Measurements from ENCODE around the gene TAF11L3. TPM values are rescaled to one million over a fixed set of nuclear protein-coding genes. Genes with fewer than 3 reads are reported as not detected.
"Not testable (repeated sequence)": the region's sequence is repeated elsewhere in the genome, so short reads cannot be mapped to it uniquely, and the experiment has no call there.

TAF11L3 gene
- not detected for total RNA-seq

DNA sequence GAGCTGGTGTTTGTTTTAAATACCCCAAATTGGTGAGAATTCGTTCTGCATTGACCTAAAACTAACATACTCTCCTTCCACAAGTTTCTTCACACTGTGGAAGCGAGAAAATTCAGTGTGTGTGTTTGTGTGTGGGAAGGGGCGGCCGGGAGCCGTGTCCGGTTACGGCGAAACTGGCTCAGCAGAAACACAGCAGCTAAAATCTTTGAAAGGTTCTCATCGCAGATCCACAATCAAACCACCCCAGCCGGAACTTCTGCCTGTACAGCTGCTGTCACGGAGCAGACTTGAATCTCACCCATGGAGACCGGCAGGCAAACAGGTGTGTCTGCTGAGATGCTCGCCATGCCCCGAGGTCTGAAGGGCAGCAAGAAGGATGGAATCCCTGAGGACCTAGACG lies at the start of gene TAF11L3:
TSS of gene TAF11L3 (plus strand) at position 301 of the 400 bp plus-strand sequence.
- H3K9me3 Mint-ChIP-seq (ENCODE audit: low read depth); CTCF ChIA-PET; DNase-seq; H3K27me3 Mint-ChIP-seq; H3K27ac Mint-ChIP-seq; POLR2A ChIA-PET; H3K36me3 Mint-ChIP-seq (ENCODE audit: low read depth); ATAC-seq; intact Hi-C loops (cut with DNase I, micrococcal nuclease); H3K4me3 Mint-ChIP-seq; H3K4me1 Mint-ChIP-seq: not testable (repeated sequence)

GRCh38 chr5:17470064-17470463 lies 48.1 kb upstream of the TAF11L3 start:
- no peak for ATAC-seq
- no peaks in the 10 kb centered on the region for H3K36me3 Mint-ChIP-seq (ENCODE audit: low read depth)
- no peak overlapping the region for H3K27ac Mint-ChIP-seq

GRCh38 chr5:17475064-17475463 lies 43.1 kb upstream of the TAF11L3 start:
- H3K4me1 Mint-ChIP-seq; intact Hi-C loops (cut with DNase I, micrococcal nuclease); H3K4me3 Mint-ChIP-seq; POLR2A ChIA-PET; H3K9me3 Mint-ChIP-seq (ENCODE audit: low read depth); H3K27ac Mint-ChIP-seq; H3K36me3 Mint-ChIP-seq (ENCODE audit: low read depth); H3K27me3 Mint-ChIP-seq; CTCF ChIA-PET; ATAC-seq; DNase-seq: not testable (repeated sequence)

More at GRCh38 chr5:17470064-17470463, 48.1 kb upstream of the TAF11L3 start:
- CTCF ChIA-PET, result no interaction called here
- H3K4me1 Mint-ChIP-seq, result no peaks in the 10 kb centered on the region
- H3K27me3 Mint-ChIP-seq, result no peaks in the 10 kb centered on the region
- H3K4me3 Mint-ChIP-seq, result no peak overlapping the region
- POLR2A ChIA-PET, result no interaction called here
- no peak for DNase-seq
- intact Hi-C loops (cut with DNase I, micrococcal nuclease), result no loop called here
- peaks cover 3% of the 10 kb centered on the region for H3K9me3 Mint-ChIP-seq (ENCODE audit: low read depth)

DNA sequence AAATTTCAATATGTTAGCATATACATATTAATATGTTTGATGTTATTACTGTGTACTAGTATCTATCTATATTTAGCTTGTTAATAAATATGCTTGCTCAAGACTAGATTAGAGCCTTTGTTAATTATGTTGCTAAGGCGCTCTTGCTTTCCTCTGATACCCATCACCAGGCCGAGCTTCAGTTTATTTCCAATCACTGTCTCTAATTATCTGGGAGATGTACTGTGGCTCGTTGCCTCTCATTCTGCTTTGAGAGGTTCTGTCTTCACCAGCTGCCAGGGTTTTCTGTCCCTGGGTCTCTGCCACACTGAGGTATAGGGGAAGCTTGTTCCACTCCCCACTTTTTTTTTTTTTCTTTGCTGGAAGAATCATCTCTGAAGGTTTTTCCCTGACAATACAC lies 41.1 kb upstream of the TAF11L3 start:
- ATAC-seq, result no peak
- CTCF ChIA-PET, result no interaction called here
- POLR2A ChIA-PET, result no interaction called here
- no peaks in the 10 kb centered on the region for H3K4me1 Mint-ChIP-seq
- no peak overlapping the region for H3K4me3 Mint-ChIP-seq
- H3K27me3 Mint-ChIP-seq, result no peaks in the 10 kb centered on the region
- intact Hi-C loops (cut with DNase I, micrococcal nuclease), result no loop called here
- no peaks in the 10 kb centered on the region for H3K9me3 Mint-ChIP-seq (ENCODE audit: low read depth)
- no peak overlapping the region for H3K27ac Mint-ChIP-seq
- H3K36me3 Mint-ChIP-seq (ENCODE audit: low read depth), result no peaks in the 10 kb centered on the region
- no peak for DNase-seq

- no peak for ATAC-seq
- no peak overlapping the region for H3K4me3 Mint-ChIP-seq
- ChIA-PET CTCF (no interaction called here), POLR2A (no interaction called here)
- no peaks in the 10 kb centered on the region for H3K9me3 Mint-ChIP-seq (ENCODE audit: low read depth)
- H3K4me1 Mint-ChIP-seq, result no peaks in the 10 kb centered on the region
- no peak for DNase-seq
- no peaks in the 10 kb centered on the region for H3K27me3 Mint-ChIP-seq
- H3K36me3 Mint-ChIP-seq (ENCODE audit: low read depth), result no peaks in the 10 kb centered on the region
- no peak overlapping the region for H3K27ac Mint-ChIP-seq
- intact Hi-C loops (cut with DNase I, micrococcal nuclease), result no loop called here
Measured at GRCh38 chr5:17477573-17478265, 40.4 kb upstream of the TAF11L3 start.

GRCh38 chr5:17481378-17481777 lies 36.8 kb upstream of the TAF11L3 start:
- no peaks in the 10 kb centered on the region for H3K27me3 Mint-ChIP-seq
- no peak for ATAC-seq
- intact Hi-C loops (cut with DNase I, micrococcal nuclease), result no loop called here
- ChIA-PET CTCF (no interaction called here), POLR2A (no interaction called here)
- no peak overlapping the region for H3K27ac Mint-ChIP-seq
- H3K4me3 Mint-ChIP-seq, result no peak overlapping the region
- no peaks in the 10 kb centered on the region for H3K4me1 Mint-ChIP-seq
- no peaks in the 10 kb centered on the region for H3K9me3 Mint-ChIP-seq (ENCODE audit: low read depth)
- no peaks in the 10 kb centered on the region for H3K36me3 Mint-ChIP-seq (ENCODE audit: low read depth)
- DNase-seq, result no peak

DNA sequence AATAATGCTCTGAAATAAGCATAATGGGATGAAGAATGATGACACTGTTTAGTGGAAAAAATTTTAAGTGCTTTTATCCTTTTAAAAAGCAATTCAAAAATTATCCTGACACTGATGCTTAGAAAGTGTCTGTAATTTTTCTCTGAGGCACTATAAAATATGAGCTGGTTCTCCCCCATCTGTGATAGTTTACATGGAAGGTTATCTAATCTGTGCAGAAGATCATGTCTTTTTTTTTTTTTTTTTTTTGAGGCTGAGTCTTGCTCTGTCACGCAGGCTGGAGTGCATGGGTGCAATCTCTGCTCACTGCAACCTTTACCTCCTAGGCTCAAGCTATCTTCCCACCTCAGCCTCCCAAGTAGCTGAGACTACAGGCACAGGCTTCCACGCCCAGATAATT lies 35.4 kb upstream of the TAF11L3 start:
- no peak for ATAC-seq
- Mint-ChIP-seq H3K36me3 (ENCODE audit: low read depth) (no peaks in the 10 kb centered on the region), H3K9me3 (ENCODE audit: low read depth) (no peaks in the 10 kb centered on the region), H3K4me1 (no peaks in the 10 kb centered on the region), H3K27me3 (no peaks in the 10 kb centered on the region), H3K27ac (no peak overlapping the region), H3K4me3 (no peak overlapping the region)
- ChIA-PET POLR2A (no interaction called here), CTCF (no interaction called here)
- intact Hi-C loops (cut with DNase I, micrococcal nuclease), result no loop called here
- DNase-seq, result no peak

- H3K4me3 Mint-ChIP-seq; ATAC-seq; POLR2A ChIA-PET; H3K27me3 Mint-ChIP-seq; H3K27ac Mint-ChIP-seq; CTCF ChIA-PET; H3K9me3 Mint-ChIP-seq (ENCODE audit: low read depth); DNase-seq; H3K36me3 Mint-ChIP-seq (ENCODE audit: low read depth); intact Hi-C loops (cut with DNase I, micrococcal nuclease); H3K4me1 Mint-ChIP-seq: not testable (repeated sequence)
Measured at GRCh38 chr5:17486464-17487173, 31.5 kb upstream of the TAF11L3 start.

DNA sequence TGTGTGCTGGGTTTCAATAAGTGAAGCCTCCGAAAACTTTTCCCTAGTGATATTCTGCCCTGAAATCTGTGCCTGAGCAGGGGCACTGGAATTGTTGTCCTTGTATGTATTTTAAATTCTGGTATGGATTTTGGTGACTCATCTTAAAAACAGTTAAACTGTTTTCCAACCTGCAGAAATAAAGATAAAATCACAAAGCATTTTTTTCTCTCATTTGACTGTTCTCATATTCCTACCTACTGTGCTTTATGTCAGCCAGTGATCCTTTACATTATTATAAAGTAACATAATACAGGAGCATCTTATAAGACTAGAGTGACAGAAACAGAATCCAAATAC lies 31.0 kb upstream of the TAF11L3 start:
- no peaks in the 10 kb centered on the region for H3K36me3 Mint-ChIP-seq (ENCODE audit: low read depth)
- intact Hi-C loops (cut with DNase I, micrococcal nuclease), result no loop called here
- no peak overlapping the region for H3K4me3 Mint-ChIP-seq
- no peak overlapping the region for H3K27ac Mint-ChIP-seq
- DNase-seq (no peak), ATAC-seq (no peak)
- H3K9me3 Mint-ChIP-seq (ENCODE audit: low read depth), result no peaks in the 10 kb centered on the region
- no peaks in the 10 kb centered on the region for H3K27me3 Mint-ChIP-seq
- ChIA-PET POLR2A (no interaction called here), CTCF (no interaction called here)
- no peaks in the 10 kb centered on the region for H3K4me1 Mint-ChIP-seq

GRCh38 chr5:17491257-17491656 lies 26.9 kb upstream of the TAF11L3 start:
- ATAC-seq; POLR2A ChIA-PET; intact Hi-C loops (cut with DNase I, micrococcal nuclease); H3K4me1 Mint-ChIP-seq; DNase-seq; H3K4me3 Mint-ChIP-seq; H3K27ac Mint-ChIP-seq; H3K9me3 Mint-ChIP-seq (ENCODE audit: low read depth); H3K27me3 Mint-ChIP-seq; CTCF ChIA-PET; H3K36me3 Mint-ChIP-seq (ENCODE audit: low read depth): not testable (repeated sequence)

GRCh38 chr5:17492770-17493169 lies 25.4 kb upstream of the TAF11L3 start:
- DNase-seq (no peak), ATAC-seq (no peak)
- no peaks in the 10 kb centered on the region for H3K4me1 Mint-ChIP-seq
- POLR2A ChIA-PET, result no interaction called here
- H3K36me3 Mint-ChIP-seq (ENCODE audit: low read depth), result no peaks in the 10 kb centered on the region
- intact Hi-C loops (cut with DNase I, micrococcal nuclease), result no loop called here
- CTCF ChIA-PET, result no interaction called here
- H3K27me3 Mint-ChIP-seq, result no peaks in the 10 kb centered on the region
- no peak overlapping the region for H3K27ac Mint-ChIP-seq
- H3K9me3 Mint-ChIP-seq (ENCODE audit: low read depth), result no peaks in the 10 kb centered on the region
- no peak overlapping the region for H3K4me3 Mint-ChIP-seq

DNA sequence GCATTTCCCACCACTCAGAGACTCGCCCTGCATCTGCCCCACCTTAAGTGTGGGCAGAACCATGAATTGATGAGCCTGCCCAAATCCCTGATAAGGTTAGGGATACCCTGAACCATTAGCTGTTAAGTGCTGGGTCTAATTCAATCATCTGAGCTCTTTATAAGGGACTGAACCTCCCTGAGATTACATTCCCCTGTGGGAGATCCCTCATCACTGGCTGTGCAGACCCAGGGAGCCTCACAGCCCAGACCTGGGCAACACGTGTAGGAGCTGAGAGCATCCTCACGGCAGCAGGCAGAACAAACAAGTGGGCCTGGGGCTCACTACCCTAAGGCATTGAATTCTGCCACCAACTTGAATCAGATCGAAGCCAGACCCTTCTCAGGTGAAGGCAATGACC lies 20.7 kb upstream of the TAF11L3 start:
- Mint-ChIP-seq H3K4me1 (no peaks in the 10 kb centered on the region), H3K4me3 (no peak overlapping the region), H3K27me3 (no peaks in the 10 kb centered on the region), H3K27ac (no peak overlapping the region), H3K9me3 (ENCODE audit: low read depth) (no peaks in the 10 kb centered on the region), H3K36me3 (ENCODE audit: low read depth) (no peaks in the 10 kb centered on the region)
- DNase-seq, result no peak
- POLR2A ChIA-PET, result no interaction called here
- CTCF ChIA-PET, result no interaction called here
- no peak for ATAC-seq
- intact Hi-C loops (cut with DNase I, micrococcal nuclease), result no loop called here
